Body of pancreas (tissue), 4 donors: ENCODE results near the gene DOC2A. TPM values are rescaled to one million over a fixed set of nuclear protein-coding genes. Genes with fewer than 3 reads are reported as not detected.

Experiments
- ATAC-seq: fragments of 150-250 bp; one replicate; pipeline ENCODE4 v1.9.1; 2016
- DNase-seq, 4 donors: peaks; one replicate each; pipeline ENCODE4 v3.0.0-alpha.2; 2019
- H3K27ac ChIP-seq, 4 donors: fragments of 200-600 bp; sonication (generic); 1 replicate in 3 of 4; 2 replicates in 1 of 4; pipeline versions ENCODE4 v1.5.1 to v1.6.1; 2016 to 2019; ENCODE audit warnings: mild to moderate bottlenecking in 1 of 4, mixed read lengths in 1 of 4, moderate library complexity in 1 of 4
- H3K27me3 ChIP-seq, 2 donors: fragments of 200-600 bp; sonication (generic); one replicate each; pipeline ENCODE4 v1.6.0; 2016; ENCODE audit warnings: mild to moderate bottlenecking in 1 of 2
- H3K36me3 ChIP-seq, 2 donors: fragments of 200-600 bp; sonication (generic); replicated peaks in 1 of 2; 2 replicates each; pipeline ENCODE4 v1.5.1; 2016; ENCODE audit warnings: low read depth in 2 of 2; ENCODE audit not compliant: insufficient read depth in 1 of 2
- H3K4me1 ChIP-seq: fragments of 200-600 bp; sonication (generic); one replicate; pipeline ENCODE4 v1.6.0; 2016
- H3K4me3 ChIP-seq, 2 donors: fragments of 200-600 bp; sonication (generic); 1 replicate in 1 of 2; 2 replicates in 1 of 2; pipeline ENCODE4 v1.5.1; 2016 to 2019
- H3K9me3 ChIP-seq, 3 donors: fragments of 200-600 bp; sonication (generic); 1 replicate in 2 of 3; 2 replicates in 1 of 3; pipeline ENCODE4 v1.5.1; 2016
- CTCF ChIP-seq, 7 experiments: fragments of 450-650 bp in 4 of 7; fragments of 200-600 bp in 3 of 7; sonication (generic) in 3 of 7; IDR thresholded peaks; one replicate each; pipeline ENCODE4 v1.5.1; 2016 to 2019; ENCODE audit warnings: antibody characterized with exemption in 7 of 7
- POLR2A ChIP-seq, 3 donors: fragments of 450-650 bp; IDR thresholded peaks; one replicate each; pipeline ENCODE4 v1.6.1; 2016; ENCODE audit warnings: antibody characterized with exemption in 3 of 3, mild to moderate bottlenecking in 2 of 3
- WGBS, 2 donors: methylation state at CpG; one replicate each; pipeline ENCODE4 v1.1.5; 2017; 5-methylcytosine and 5-hydroxymethylcytosine counted together
- intact Hi-C: fragments of 100-400 bp; cut with DNase I; formaldehyde crosslinking; loops from one replicate; pipeline ENCODE4 v1.15.1; 2023
- total RNA-seq, 2 donors: library from RNA; depleted of rRNA; stranded (reverse); fragments of >200 nt; gene quantifications; one replicate each; pipeline ENCODE4 v1.1.0, GENCODE V29; 2016

Gene DOC2A
- total RNA-seq, 2 donors from 2014 or later = 0.78 TPM; not detected in 1

DNA sequence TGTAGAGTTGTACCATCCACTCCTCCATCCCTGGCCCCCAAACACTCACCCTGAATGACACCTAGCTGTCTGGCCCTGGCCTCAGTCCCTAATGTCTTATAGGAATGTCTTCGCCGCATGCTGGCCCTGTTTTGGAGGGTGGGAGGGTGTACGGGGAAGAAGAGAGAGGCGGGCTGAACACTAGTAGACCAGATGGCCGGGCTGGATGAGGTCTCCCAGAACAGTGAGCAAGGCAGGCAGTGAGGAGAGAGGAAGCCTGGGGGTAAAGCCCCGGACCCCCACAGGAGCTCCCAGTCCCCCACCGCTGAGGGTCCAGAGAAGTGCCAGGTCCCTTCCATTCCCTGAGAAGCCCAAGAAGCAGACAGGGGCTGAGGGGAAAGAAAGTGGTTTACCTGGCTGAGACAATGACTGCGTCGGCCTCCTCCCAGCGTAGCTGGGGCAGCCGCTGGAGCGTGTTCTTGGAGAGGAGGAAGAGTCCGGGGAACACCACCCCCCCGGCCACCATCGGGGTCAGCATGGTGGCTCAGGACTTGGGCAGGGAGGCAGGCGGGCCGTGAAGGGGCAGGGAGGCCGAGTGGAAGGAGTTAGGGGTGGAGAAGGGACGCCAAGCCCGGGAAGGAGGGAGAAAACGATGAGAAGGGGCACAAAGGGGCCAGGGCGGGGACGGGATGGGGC lies 19.3 kb upstream of the DOC2A start:
- Histone ChIP-seq H3K4me1 (peaks cover 8% of the 10 kb centered on the region), H3K27me3 (peaks cover 0 to 21% of the 10 kb centered on the region in 2 donors), H3K4me3 (no peak overlapping the region), H3K36me3 (no peaks in the 10 kb centered on the region), H3K9me3 (no peaks in the 10 kb centered on the region), H3K27ac (no peak overlapping the region)
- 22 to 33% methylated on average over 22 to 23 of the region's 23 CpGs for WGBS, 2 donors
- no peak for DNase-seq
- intact Hi-C loops = no loop called here
- TF ChIP-seq CTCF (IDR thresholded peaks at IDR 0.05) (no peak), POLR2A (IDR thresholded peaks at IDR 0.05) (no peak)
- ATAC-seq = no peak

- intact Hi-C loops = loop anchor here (10.0 kb wide), 1 partner anchor 334 kb away; no protein-coding TSS in a partner anchor
- no peak for ATAC-seq
Measured at GRCh38 chr16:30028438-30029076, 17.7 kb upstream of the DOC2A start.

GRCh38 chr16:30027588-30028437 lies 17.0 kb upstream of the DOC2A start:
- H3K4me1 ChIP-seq = peaks cover 8% of the 10 kb centered on the region
- H3K4me3 ChIP-seq = no peak overlapping the region
- TF ChIP-seq CTCF (IDR thresholded peaks at IDR 0.05) (no peak), POLR2A (IDR thresholded peaks at IDR 0.05) (no peak)
- ATAC-seq (no peak), DNase-seq (no peak)
- 39 to 54% methylated on average over 13 of the region's 13 CpGs for WGBS, 2 donors
- no peaks in the 10 kb centered on the region for H3K9me3 ChIP-seq
- H3K36me3 ChIP-seq = no peaks in the 10 kb centered on the region
- no peak overlapping the region for H3K27ac ChIP-seq
- H3K27me3 ChIP-seq = peaks cover 0 to 31% of the 10 kb centered on the region in 2 donors
- intact Hi-C loops = loop anchor here (10.0 kb wide), 1 partner anchor 333 kb away; no protein-coding TSS in a partner anchor

More at GRCh38 chr16:30028438-30029076, 17.7 kb upstream of the DOC2A start:
- 19 to 21% methylated on average over 2 to 18 of the region's 18 CpGs for WGBS, 2 donors
- no peak for DNase-seq
- no peak overlapping the region for H3K4me3 ChIP-seq
- H3K36me3 ChIP-seq = no peaks in the 10 kb centered on the region
- no peaks in the 10 kb centered on the region for H3K9me3 ChIP-seq
- peaks cover 0 to 31% of the 10 kb centered on the region in 2 donors for H3K27me3 ChIP-seq
- peaks cover 8% of the 10 kb centered on the region for H3K4me1 ChIP-seq
- TF ChIP-seq CTCF (IDR thresholded peaks at IDR 0.05) = no peak
- no peak for TF ChIP-seq POLR2A (IDR thresholded peaks at IDR 0.05)
- no peak overlapping the region for H3K27ac ChIP-seq

GRCh38 chr16:30026449-30026848 lies 15.6 kb upstream of the DOC2A start:
- DNase-seq (no peak), ATAC-seq (no peak)
- intact Hi-C loops = loop anchor here (10.0 kb wide), 1 partner anchor 332 kb away; no protein-coding TSS in a partner anchor
- H3K27me3 ChIP-seq = peaks cover 0 to 22% of the 10 kb centered on the region in 2 donors
- 68 to 79% methylated on average over 7 of the region's 18 CpGs for WGBS, 2 donors
- no peaks in the 10 kb centered on the region for H3K36me3 ChIP-seq
- no peaks in the 10 kb centered on the region for H3K9me3 ChIP-seq
- no peak overlapping the region for H3K27ac ChIP-seq
- peaks cover 10% of the 10 kb centered on the region for H3K4me1 ChIP-seq
- H3K4me3 ChIP-seq = no peak overlapping the region
- TF ChIP-seq POLR2A (IDR thresholded peaks at IDR 0.05) = no peak
- no peak for TF ChIP-seq CTCF (IDR thresholded peaks at IDR 0.05)
